ENCODE results near the gene TSFM. TPM values are rescaled to one million over a fixed set of nuclear protein-coding genes. Genes with fewer than 3 reads are reported as not detected.

TSFM gene
- total RNA-seq, 4 donors from 2014 or later = 18.5 to 37.2 (median 24.7) TPM

DNA sequence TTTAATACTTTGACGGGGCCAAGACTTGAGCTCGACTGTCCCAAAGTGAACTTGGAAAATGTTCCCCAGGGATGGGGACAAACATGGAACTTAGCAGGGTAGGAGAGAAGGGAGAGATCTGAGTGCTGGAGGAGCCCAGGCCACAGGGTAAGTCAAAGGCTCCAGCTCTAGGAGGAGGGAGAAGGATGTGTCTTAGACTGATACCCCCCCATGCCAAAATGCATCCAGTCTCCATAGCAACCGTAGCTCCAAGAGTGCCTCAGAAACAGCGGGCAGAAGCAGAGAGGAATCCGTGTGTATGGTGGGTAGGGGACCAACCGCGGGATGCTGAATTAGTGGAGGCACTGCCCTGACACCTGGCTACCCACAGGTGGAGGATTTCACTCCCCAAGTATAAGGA, 43.2 kb upstream of the TSFM start:
- H3K4me3 ChIP-seq = no peak overlapping the region
- H3K9me3 ChIP-seq = no peaks in the 10 kb centered on the region
- WGBS, 2 donors = 18 to 38% methylated on average over 2 to 7 of the region's 7 CpGs
- TF ChIP-seq POLR2A (IDR thresholded peaks at IDR 0.05) = no peak
- TF ChIP-seq, protein P1, sequence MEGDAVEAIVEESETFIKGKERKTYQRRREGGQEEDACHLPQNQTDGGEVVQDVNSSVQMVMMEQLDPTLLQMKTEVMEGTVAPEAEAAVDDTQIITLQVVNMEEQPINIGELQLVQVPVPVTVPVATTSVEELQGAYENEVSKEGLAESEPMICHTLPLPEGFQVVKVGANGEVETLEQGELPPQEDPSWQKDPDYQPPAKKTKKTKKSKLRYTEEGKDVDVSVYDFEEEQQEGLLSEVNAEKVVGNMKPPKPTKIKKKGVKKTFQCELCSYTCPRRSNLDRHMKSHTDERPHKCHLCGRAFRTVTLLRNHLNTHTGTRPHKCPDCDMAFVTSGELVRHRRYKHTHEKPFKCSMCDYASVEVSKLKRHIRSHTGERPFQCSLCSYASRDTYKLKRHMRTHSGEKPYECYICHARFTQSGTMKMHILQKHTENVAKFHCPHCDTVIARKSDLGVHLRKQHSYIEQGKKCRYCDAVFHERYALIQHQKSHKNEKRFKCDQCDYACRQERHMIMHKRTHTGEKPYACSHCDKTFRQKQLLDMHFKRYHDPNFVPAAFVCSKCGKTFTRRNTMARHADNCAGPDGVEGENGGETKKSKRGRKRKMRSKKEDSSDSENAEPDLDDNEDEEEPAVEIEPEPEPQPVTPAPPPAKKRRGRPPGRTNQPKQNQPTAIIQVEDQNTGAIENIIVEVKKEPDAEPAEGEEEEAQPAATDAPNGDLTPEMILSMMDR (IDR thresholded peaks at IDR 0.05) = no peak
- H3K4me1 ChIP-seq = peaks cover 25 to 58% (median 31%) of the 10 kb centered on the region in 3 donors
- H3K36me3 ChIP-seq = peaks cover 0 to 9% (median 0%) of the 10 kb centered on the region in 3 donors
- intact Hi-C loops (cut with DNase I) = no loop called here
- DNase-seq = no peak
- peaks cover 26 to 80% (median 38%) of the 10 kb centered on the region in 4 donors for H3K27me3 ChIP-seq
- H3K27ac ChIP-seq = no peak overlapping the region

DNA sequence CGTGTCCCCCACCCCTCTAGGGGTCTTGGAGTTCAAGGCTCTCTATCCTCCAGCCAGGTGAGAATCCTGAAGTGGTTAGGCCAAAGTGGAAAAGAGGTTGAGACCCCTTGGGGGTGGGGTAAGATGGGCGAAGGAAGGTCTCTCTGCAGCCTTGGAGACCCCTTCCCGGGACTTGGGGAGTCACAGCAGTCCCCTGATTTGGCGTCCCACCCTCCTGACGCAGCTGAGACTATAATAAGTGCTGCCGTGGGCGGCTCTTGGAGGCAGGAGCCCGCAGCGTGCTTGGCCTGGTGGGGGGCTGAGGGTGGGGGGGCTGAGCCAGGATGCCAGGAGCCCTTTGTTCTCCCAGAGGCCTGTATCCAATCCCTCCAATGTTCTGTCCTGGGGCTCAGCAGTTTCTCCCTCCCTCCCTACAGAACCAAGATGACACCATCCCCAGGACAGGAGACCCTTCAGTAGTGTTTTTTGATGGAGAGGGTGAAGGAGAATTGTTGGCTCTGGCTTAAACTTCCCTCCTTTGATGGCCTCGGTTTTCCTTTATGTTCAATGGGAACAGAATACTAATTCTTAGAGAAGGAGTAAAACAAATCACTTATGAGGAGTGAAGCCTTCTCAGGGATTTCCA, 42.6 kb upstream of the TSFM start:
- H3K27me3 ChIP-seq = peaks cover 26 to 74% (median 37%) of the 10 kb centered on the region in 4 donors
- no peak for DNase-seq
- H3K4me1 ChIP-seq = peaks cover 25 to 60% (median 31%) of the 10 kb centered on the region in 3 donors
- peaks cover 0 to 9% (median 0%) of the 10 kb centered on the region in 3 donors for H3K36me3 ChIP-seq
- 40 to 48% methylated on average over 5 of the region's 10 CpGs for WGBS, 2 donors
- TF ChIP-seq, protein P1 (IDR thresholded peaks at IDR 0.05) = no peak
- TF ChIP-seq POLR2A (IDR thresholded peaks at IDR 0.05) = no peak
- H3K27ac ChIP-seq = no peak overlapping the region
- no peaks in the 10 kb centered on the region for H3K9me3 ChIP-seq
- intact Hi-C loops (cut with DNase I) = no loop called here
- H3K4me3 ChIP-seq = no peak overlapping the region

DNA sequence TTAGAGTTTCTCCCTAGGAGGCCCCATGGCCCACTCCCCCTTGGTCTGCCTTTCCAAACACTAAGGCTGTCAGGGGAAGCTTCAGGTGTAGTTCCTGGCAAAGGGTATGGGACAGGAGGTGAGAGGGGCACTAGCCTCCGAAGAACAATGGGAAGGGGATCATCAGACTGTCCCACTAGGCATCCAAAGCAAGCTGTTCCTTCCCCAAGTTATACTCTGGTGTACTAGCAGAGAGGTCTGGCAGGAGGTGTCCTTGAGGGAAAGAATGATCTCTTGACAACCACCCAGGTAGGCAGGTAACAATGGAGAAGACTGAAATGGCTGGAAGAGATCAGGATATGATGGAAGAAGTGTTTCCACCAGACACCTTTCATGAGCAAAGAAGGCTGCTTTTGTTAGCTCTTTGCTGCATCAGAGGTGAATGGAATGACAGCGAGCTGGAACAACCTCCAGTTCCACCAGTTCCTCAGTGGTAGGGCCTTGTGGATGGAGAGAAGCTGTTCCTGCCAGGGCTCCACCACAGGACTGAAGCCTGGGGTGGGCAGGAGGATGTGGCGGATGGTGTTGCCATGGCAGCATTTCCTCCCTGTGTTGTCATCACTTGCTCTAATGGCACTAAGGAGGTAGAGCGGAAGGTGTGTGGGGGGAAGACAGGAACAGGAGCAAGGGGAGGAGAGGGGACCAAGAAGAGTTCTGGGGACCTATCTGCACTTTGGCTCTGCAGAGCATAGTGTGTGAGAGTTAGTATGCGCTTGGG, 41.8 kb upstream of the TSFM start:
- Histone ChIP-seq H3K27me3 (peaks cover 20 to 65% (median 33%) of the 10 kb centered on the region in 4 donors), H3K4me3 (peak overlapping the region in 2 of 4 donors; percentile 34 to 57), H3K27ac (no peak overlapping the region), H3K4me1 (peaks cover 29 to 61% (median 29%) of the 10 kb centered on the region in 3 donors), H3K36me3 (peaks cover 0 to 9% (median 0%) of the 10 kb centered on the region in 3 donors), H3K9me3 (no peaks in the 10 kb centered on the region)
- DNase-seq = no peak
- WGBS, 2 donors = 57 to 60% methylated on average over 5 of the region's 5 CpGs
- no peak for TF ChIP-seq POLR2A (IDR thresholded peaks at IDR 0.05)
- TF ChIP-seq, protein P1 (IDR thresholded peaks at IDR 0.05) = no peak
- intact Hi-C loops (cut with DNase I) = no loop called here

DNA sequence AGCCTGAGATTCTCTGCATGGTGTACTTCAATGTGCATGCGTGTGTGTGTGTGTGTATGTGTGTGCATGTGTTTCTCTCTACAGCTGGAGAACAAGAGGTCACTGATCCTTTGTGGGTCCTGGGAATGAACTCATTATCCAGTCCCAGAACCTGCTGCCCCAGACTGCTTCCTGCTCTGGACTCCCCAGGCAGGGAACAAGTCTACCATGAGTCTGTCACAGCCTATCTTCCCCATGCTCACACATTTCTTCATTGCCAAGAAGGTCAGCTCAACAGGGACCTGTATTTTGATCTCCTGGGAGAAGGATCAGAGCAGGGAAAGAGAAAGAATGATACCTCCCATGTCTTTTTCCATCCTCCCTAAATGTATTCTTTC, 41.2 kb upstream of the TSFM start:
- Histone ChIP-seq H3K4me1 (peaks cover 24 to 60% (median 26%) of the 10 kb centered on the region in 3 donors), H3K9me3 (no peaks in the 10 kb centered on the region), H3K27ac (peak overlapping the region in 2 of 4 donors; percentile 45 to 57), H3K4me3 (peak overlapping the region in 3 of 4 donors; percentile 23 to 57 (median 34)), H3K36me3 (peaks cover 0 to 11% (median 0%) of the 10 kb centered on the region in 3 donors), H3K27me3 (peaks cover 17 to 60% (median 27%) of the 10 kb centered on the region in 4 donors)
- no peak for TF ChIP-seq POLR2A (IDR thresholded peaks at IDR 0.05)
- TF ChIP-seq, protein P1 (IDR thresholded peaks at IDR 0.05) = no peak
- WGBS, 2 donors = 38% methylated on average over 1 of the region's 1 CpG; no CpG with 5 or more reads in 1 of the 2 donors
- DNase-seq = no peak
- intact Hi-C loops (cut with DNase I) = no loop called here
